NOMO-1 treated with dmso at 0.1 percent for 144 hours (cell line): Measurements from ENCODE around the gene ATXN2L.

Experiments used
- DNase-seq: peaks from one replicate; lab custom pipeline; 2025; ENCODE audit not compliant: unreplicated experiment; lab: John Stamatoyannopoulos, UW

Gene ATXN2L

DNA sequence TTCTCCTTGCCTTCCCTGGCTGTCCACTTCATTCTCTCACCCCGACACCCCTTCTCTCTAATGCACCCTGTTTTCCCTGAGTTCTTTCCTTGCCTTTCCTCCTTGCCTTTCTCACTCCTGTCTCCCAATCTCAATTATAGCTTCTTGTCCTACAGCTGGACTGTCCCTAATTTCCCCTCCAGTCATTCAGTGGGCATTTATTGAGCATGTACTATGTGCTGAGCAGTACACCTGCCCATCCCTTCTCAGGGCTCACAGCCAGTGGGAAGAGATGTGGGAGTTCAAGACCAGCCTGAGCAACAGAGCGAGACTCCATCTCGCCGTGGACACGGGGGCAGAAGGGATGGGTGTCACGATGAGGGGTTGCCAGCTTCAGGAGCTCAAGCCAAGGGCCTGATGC is 61.2 kb downstream of the ATXN2L start:
- DNase-seq = no peak
